SK-N-SH treated with all-trans-retinoic acid at 6 μM for 48 hours (cell line): ENCODE measurements around the gene MTAP.

ENCODE experiments used
- ATAC-seq: fragments of 200-7000 bp; cut with Tn5 transposase; 3 replicates; pipeline ENCODE4 v1.9.1; 2020; ENCODE audit warnings: mild to moderate bottlenecking, moderate library complexity
- BACH2 ChIP-seq: fragments of 250-450 bp; sonication (Bioruptor Pico); IDR thresholded peaks from 2 replicates; pipeline ENCODE4 v1.9.0; 2021; ENCODE audit warnings: mild to moderate bottlenecking, borderline replicate concordance
- CSDC2 ChIP-seq: fragments of 250-450 bp; sonication (Bioruptor Pico); IDR thresholded peaks from 2 replicates; pipeline ENCODE4 v1.5.0; 2020; ENCODE audit warnings: mild to moderate bottlenecking, moderate library complexity
- ESRRG ChIP-seq: fragments of 250-450 bp; sonication (Bioruptor Pico); IDR thresholded peaks from 2 replicates; pipeline ENCODE4 v1.6.1; 2021; ENCODE audit warnings: mild to moderate bottlenecking
- ISL1 ChIP-seq: fragments of 250-450 bp; sonication (Bioruptor Pico); IDR thresholded peaks from 2 replicates; pipeline ENCODE4 v2.1.2; 2022; ENCODE audit warnings: mild to moderate bottlenecking, moderate library complexity
- OSR1 ChIP-seq: fragments of 250-450 bp; sonication (Bioruptor Pico); IDR thresholded peaks from 2 replicates; pipeline ENCODE4 v1.8.0; 2022; ENCODE audit warnings: moderate library complexity, mild to moderate bottlenecking, inconsistent platforms
- PPARA ChIP-seq: fragments of 250-450 bp; sonication (Bioruptor Pico); IDR thresholded peaks from 2 replicates; pipeline ENCODE4 v1.5.0; 2020; ENCODE audit warnings: mild to moderate bottlenecking, borderline replicate concordance
- RARB ChIP-seq: fragments of 250-450 bp; sonication (Bioruptor Pico); IDR thresholded peaks from 2 replicates; pipeline ENCODE4 v1.8.0; 2021; ENCODE audit warnings: mild to moderate bottlenecking, moderate library complexity
- SNAI2 ChIP-seq: fragments of 250-450 bp; sonication (Bioruptor Pico); IDR thresholded peaks from 2 replicates; pipeline ENCODE4 v1.5.0; 2020; ENCODE audit warnings: mild to moderate bottlenecking, moderate library complexity
- TCF4 ChIP-seq: fragments of 250-450 bp; sonication (Bioruptor Pico); IDR thresholded peaks from 2 replicates; pipeline ENCODE4 v1.8.0; 2021; ENCODE audit warnings: mild to moderate bottlenecking, moderate library complexity, borderline replicate concordance
- ZNF565 ChIP-seq: fragments of 450-650 bp; formaldehyde crosslinking; conservative IDR thresholded peaks from 2 replicates; pipeline ENCODE4 v1.5.0; 2020; ENCODE audit warnings: low read depth, mild to moderate bottlenecking, moderate library complexity
- ZNF70 ChIP-seq: fragments of 450-650 bp; formaldehyde crosslinking; IDR thresholded peaks from 2 replicates; pipeline ENCODE4 v1.5.0; 2020; ENCODE audit warnings: mild to moderate bottlenecking, moderate library complexity
- TF ChIP-seq, protein P1 (sequence below): fragments of 250-450 bp; sonication (Bioruptor Pico); IDR thresholded peaks from 2 replicates; pipeline ENCODE4 v1.5.0; 2020; ENCODE audit warnings: mild to moderate bottlenecking, moderate library complexity
- TF ChIP-seq, protein P2 (sequence below): fragments of 250-450 bp; sonication (Bioruptor Pico); IDR thresholded peaks from 2 replicates; pipeline ENCODE4 v1.5.1; 2021; ENCODE audit warnings: mild to moderate bottlenecking, moderate library complexity
- TF ChIP-seq, protein P3 (sequence below): fragments of 250-450 bp; sonication (Bioruptor Pico); IDR thresholded peaks from 2 replicates; pipeline ENCODE4 v1.8.0; 2020; ENCODE audit warnings: mild to moderate bottlenecking, moderate library complexity, borderline replicate concordance
- TF ChIP-seq, protein P4 (sequence below): fragments of 250-450 bp; sonication (Bioruptor Pico); IDR thresholded peaks from 2 replicates; pipeline ENCODE4 v1.5.1; 2020; ENCODE audit warnings: low read depth, mild to moderate bottlenecking, moderate library complexity
- TF ChIP-seq, protein P5 (sequence below): fragments of 250-450 bp; sonication (Bioruptor Pico); IDR thresholded peaks from 2 replicates; pipeline ENCODE4 v1.8.0; 2021; ENCODE audit warnings: low read depth, mild to moderate bottlenecking, moderate library complexity, borderline replicate concordance

Gene MTAP

DNA sequence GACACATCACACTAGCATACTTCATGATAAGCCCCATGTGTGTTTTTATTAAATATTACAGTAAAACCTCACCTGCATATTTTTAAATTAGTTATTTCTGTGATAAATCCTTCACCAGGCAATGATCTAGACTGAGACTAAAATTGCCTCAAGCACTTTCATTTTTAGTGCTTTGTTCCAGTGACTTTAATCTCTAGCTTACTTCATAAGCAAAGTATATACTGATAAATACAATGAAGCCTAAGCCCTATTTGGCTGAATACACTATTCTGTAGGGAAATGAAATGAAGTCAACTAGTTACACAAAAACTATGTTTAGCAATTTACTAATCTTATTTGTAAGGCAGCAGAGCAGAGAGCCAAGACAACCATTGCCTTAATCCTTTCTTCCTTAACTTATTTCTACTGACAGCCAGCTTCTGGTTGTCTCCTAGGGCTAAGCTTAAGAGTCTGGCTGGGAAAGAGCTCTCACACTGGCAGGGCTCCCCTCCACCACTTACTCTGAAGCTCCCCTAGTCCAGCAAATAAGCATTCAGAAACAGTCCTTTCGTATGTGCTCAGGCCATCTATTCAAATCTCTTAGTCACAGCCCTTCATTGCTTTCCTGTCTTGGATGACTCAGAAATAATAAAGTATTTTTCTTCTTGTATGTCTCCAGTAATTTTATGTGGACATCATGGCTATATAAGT lies 31.4 kb upstream of the MTAP start (continued):
- TF ChIP-seq, protein P1, sequence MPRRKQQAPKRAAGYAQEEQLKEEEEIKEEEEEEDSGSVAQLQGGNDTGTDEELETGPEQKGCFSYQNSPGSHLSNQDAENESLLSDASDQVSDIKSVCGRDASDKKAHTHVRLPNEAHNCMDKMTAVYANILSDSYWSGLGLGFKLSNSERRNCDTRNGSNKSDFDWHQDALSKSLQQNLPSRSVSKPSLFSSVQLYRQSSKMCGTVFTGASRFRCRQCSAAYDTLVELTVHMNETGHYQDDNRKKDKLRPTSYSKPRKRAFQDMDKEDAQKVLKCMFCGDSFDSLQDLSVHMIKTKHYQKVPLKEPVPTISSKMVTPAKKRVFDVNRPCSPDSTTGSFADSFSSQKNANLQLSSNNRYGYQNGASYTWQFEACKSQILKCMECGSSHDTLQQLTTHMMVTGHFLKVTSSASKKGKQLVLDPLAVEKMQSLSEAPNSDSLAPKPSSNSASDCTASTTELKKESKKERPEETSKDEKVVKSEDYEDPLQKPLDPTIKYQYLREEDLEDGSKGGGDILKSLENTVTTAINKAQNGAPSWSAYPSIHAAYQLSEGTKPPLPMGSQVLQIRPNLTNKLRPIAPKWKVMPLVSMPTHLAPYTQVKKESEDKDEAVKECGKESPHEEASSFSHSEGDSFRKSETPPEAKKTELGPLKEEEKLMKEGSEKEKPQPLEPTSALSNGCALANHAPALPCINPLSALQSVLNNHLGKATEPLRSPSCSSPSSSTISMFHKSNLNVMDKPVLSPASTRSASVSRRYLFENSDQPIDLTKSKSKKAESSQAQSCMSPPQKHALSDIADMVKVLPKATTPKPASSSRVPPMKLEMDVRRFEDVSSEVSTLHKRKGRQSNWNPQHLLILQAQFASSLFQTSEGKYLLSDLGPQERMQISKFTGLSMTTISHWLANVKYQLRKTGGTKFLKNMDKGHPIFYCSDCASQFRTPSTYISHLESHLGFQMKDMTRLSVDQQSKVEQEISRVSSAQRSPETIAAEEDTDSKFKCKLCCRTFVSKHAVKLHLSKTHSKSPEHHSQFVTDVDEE = no peak
- no peak for TF ChIP-seq ZNF565 (CRISPR knock-in tag)
- no peak for TF ChIP-seq ESRRG

DNA sequence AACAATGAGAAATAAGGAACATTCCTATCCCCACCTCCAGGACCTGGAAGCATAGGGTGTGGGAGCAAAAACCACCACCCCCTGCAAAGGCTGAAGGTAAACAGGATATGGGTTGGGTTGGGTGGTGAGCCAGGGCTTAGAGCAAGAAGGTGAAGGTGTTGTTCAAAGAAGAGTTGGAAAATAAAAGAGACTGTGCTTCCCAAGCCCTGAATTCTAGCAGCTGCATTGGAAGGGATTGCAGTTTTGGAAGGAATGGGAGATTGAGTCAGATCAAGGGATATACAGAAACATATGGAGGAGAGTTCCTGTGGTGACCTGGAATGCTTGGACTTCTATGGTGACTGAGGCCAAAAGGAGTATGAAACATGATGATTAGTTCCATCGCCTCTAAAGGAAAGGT lies 24.7 kb upstream of the MTAP start:
- TF ChIP-seq, protein P2, sequence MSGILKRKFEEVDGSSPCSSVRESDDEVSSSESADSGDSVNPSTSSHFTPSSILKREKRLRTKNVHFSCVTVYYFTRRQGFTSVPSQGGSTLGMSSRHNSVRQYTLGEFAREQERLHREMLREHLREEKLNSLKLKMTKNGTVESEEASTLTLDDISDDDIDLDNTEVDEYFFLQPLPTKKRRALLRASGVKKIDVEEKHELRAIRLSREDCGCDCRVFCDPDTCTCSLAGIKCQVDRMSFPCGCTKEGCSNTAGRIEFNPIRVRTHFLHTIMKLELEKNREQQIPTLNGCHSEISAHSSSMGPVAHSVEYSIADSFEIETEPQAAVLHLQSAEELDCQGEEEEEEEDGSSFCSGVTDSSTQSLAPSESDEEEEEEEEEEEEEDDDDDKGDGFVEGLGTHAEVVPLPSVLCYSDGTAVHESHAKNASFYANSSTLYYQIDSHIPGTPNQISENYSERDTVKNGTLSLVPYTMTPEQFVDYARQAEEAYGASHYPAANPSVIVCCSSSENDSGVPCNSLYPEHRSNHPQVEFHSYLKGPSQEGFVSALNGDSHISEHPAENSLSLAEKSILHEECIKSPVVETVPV = no peak
- TF ChIP-seq, protein P3, sequence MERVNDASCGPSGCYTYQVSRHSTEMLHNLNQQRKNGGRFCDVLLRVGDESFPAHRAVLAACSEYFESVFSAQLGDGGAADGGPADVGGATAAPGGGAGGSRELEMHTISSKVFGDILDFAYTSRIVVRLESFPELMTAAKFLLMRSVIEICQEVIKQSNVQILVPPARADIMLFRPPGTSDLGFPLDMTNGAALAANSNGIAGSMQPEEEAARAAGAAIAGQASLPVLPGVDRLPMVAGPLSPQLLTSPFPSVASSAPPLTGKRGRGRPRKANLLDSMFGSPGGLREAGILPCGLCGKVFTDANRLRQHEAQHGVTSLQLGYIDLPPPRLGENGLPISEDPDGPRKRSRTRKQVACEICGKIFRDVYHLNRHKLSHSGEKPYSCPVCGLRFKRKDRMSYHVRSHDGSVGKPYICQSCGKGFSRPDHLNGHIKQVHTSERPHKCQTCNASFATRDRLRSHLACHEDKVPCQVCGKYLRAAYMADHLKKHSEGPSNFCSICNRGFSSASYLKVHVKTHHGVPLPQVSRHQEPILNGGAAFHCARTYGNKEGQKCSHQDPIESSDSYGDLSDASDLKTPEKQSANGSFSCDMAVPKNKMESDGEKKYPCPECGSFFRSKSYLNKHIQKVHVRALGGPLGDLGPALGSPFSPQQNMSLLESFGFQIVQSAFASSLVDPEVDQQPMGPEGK (CRISPR knock-in tag) = no peak
- TF ChIP-seq, protein P4, sequence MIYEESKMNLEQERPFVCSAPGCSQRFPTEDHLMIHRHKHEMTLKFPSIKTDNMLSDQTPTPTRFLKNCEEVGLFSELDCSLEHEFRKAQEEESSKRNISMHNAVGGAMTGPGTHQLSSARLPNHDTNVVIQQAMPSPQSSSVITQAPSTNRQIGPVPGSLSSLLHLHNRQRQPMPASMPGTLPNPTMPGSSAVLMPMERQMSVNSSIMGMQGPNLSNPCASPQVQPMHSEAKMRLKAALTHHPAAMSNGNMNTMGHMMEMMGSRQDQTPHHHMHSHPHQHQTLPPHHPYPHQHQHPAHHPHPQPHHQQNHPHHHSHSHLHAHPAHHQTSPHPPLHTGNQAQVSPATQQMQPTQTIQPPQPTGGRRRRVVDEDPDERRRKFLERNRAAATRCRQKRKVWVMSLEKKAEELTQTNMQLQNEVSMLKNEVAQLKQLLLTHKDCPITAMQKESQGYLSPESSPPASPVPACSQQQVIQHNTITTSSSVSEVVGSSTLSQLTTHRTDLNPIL (CRISPR knock-in tag) = no peak
- TF ChIP-seq ZNF70 (CRISPR knock-in tag) (no peak), ISL1 (no peak), PPARA (no peak), TCF4 (CRISPR knock-in tag) (no peak), CSDC2 (CRISPR knock-in tag) (no peak), OSR1 (no peak), SNAI2 (no peak)
- TF ChIP-seq, protein P1 = no peak
- TF ChIP-seq, protein P5, sequence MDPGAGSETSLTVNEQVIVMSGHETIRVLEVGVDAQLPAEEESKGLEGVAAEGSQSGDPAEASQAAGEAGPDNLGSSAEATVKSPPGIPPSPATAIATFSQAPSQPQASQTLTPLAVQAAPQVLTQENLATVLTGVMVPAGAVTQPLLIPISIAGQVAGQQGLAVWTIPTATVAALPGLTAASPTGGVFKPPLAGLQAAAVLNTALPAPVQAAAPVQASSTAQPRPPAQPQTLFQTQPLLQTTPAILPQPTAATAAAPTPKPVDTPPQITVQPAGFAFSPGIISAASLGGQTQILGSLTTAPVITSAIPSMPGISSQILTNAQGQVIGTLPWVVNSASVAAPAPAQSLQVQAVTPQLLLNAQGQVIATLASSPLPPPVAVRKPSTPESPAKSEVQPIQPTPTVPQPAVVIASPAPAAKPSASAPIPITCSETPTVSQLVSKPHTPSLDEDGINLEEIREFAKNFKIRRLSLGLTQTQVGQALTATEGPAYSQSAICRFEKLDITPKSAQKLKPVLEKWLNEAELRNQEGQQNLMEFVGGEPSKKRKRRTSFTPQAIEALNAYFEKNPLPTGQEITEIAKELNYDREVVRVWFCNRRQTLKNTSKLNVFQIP (CRISPR knock-in tag) = no peak
- ATAC-seq = no peak

DNA sequence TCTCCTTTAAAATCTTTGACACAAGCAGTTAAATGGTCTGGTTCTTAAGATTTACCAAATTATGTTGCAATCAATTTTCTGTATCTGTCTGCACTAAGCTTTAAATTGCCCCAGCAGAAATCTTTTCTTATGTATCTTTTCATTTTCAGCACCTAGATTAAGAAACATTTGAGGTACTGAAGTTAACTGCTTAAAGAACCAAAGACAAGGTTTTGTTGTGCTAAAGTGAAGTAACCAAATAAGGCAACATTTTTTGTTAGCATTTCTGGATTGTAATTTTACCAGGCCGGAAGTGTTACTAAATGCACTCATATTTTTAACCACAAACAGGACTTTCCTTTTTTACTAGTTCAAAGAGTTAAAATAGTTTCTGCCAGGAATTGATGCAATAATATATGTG lies 24.1 kb upstream of the MTAP start:
- no peak for ATAC-seq
- TF ChIP-seq ISL1 (no peak), PPARA (no peak), TCF4 (CRISPR knock-in tag) (no peak), CSDC2 (CRISPR knock-in tag) (no peak), ZNF70 (CRISPR knock-in tag) (no peak), RARB (CRISPR knock-in tag) (no peak), BACH2 (CRISPR knock-in tag) (no peak)
- TF ChIP-seq, protein P1 = no peak
